Stimulated activated naive CD8-positive, alpha-beta T cell treated with anti-CD3 and anti-CD28 coated beads, Interleukin-15, Interleukin-2, amounts not matched to agents 100 U/mL and 50 U/mL, for 24 hours (primary cell): ENCODE measurements around the gene PLXNA2.

Experiments
- ATAC-seq: fragments of 150-1000 bp; cut with Tn5 transposase; one replicate; pipeline ENCODE4 v1.10.0; 2021
- DNase-seq: peaks from one replicate; pipeline ENCODE4 v3.0.0; 2021

PLXNA2 gene

DNA sequence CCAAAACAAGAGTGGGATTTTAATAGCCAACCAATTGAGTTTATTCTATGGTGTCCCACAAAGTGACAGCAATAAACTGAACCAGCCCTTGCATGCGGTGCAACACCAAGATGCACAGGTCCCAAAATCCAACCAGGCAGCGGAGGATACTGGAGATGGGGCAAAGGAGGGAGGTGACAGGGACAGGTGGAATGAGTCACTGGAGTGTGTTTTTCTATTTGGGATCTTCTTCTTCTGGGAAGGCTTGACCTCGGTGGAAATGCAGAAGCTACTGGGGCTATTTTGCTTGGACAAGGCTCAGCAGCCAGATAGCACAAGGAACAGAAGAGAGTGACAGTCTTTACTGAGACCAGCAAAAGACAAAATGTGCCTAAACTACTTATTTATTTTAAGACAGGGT lies 97.5 kb downstream of the PLXNA2 start:
- no peak for ATAC-seq
- DNase-seq: no peak

DNA sequence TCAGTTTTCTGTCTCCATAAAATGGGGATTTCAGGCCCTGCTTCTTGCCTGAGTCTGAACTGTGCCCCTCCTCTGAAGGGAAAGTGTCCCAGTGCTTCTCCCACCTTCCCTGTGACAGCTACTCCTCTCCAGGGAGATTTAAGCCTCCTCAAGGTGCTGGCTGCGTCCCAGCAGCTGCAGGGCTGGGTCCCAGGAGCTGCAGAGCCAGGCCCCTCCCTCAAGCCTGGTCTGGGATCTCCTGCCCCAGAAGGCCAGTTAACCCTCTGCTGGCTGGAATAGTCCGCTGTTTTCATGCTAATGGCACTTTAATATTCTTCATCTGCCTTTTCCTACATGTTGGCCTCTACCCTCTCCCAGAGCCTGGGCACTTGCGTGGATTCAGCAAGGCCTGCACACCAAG lies 99.0 kb downstream of the PLXNA2 start:
- DNase-seq (no peak), ATAC-seq (no peak)

DNA sequence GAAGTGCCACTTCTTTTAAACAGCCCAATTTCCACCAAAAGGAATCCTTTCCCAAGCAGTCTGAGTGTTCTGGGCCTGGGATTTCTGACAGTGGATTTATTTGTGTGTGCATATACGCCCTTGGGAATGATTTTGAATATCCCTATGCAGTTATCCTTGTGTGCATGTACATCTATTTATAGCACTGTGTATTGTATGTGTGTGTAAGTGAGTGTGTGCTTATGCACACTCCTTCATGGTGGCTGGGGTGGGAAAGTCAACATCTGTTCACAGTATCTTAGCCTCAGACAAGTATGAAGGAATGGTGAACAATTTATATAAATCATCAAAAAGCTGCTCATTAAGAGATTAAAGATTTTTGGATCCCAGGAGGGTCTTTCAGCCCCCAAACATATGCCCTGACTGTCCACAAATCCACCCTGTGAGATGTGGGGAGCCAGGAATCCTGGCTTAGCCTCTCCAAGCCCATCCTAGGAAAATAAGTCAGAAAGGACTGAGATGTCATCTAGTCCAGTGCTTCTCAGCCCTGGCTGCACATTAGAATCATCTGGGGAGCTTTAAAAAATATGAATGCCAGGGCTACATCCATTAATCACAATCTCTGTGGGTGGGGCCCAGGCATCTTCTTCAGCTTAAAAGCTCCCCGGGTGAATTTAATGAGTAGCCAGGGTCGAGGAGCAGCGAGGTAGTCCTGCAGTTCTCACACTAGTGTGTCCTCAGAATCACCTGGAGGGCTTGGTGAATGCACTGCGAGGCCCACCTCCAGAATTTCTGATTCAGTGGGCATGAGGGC lies 101.4 kb downstream of the PLXNA2 start:
- no peak for DNase-seq
- ATAC-seq: no peak

DNA sequence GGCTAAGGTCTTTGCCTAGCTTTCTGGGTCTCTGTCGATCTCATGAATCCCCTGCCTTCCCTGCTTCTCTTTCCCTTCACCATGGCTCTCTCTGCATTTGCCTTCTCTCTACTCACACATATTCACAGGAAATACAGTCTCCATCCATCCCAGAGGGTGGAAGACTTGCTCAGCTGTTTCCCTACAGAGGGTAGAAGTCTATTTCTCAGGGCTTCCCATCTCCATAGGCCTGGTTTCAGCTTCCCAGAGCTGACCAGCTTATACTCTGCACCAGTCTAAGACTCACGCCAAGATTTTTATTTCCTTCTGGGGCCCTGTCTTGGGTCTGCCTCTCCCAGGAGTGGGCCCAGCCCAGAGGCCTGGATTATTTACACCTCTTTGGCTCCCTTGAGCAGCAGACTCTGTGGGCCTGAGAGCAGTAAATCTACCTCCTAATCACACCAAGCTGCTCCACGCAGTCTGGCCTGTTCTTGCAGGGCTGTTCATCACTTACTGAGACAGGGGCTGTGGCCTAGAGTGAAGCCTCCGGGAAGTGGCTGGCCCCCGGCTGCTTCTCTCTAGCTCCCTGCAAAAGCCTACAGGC lies 102.5 kb downstream of the PLXNA2 start:
- DNase-seq (no peak), ATAC-seq (no peak)

DNA sequence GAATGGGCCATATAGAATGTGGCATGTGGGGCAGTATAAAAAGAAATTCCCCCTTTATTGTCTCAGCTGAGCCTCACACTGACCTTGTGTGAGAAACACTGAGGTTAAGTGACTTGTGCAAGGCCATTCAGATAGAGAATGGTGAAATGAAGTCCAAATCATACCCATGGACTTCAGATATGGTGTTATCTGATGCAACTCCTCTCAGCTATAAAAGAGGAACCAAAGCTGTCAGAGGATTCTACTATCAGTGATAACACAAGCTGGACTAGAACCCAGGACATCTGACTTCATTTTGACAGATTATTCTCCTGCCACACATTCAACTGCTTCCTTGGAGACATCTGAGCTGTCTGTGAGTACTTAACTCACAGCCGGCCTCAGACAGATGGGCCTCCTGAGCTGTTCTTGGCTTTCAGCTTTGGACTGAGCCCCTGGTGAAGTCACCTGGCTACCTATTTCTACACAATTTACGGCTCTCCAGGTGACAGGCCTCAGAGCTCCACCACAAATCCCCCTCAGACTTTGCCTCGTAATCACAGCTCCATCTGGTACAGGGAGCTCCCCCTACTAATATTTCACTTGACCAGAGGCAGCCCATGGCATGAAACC lies 104.6 kb downstream of the PLXNA2 start:
- no peak for ATAC-seq
- DNase-seq: no peak

DNA sequence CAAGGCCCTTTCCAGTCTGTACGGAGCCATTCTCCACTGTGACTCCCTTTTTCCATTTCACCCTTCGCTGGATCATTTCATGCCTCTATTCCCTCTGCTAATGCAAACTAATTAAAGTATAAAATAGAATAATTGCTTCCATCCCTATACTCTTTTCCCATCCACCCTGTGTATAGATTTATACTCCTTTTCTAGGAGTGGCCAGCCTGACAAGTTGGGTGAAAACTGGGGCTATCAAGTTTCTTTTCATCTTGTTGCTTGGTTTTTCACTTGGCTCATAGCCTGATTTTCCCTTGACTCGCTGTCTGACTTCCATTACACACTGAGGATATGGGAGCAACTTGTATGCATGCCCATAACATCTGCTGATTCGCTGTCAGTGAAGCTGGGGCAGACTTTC lies 107.0 kb downstream of the PLXNA2 start:
- ATAC-seq: no peak
- DNase-seq: no peak

DNA sequence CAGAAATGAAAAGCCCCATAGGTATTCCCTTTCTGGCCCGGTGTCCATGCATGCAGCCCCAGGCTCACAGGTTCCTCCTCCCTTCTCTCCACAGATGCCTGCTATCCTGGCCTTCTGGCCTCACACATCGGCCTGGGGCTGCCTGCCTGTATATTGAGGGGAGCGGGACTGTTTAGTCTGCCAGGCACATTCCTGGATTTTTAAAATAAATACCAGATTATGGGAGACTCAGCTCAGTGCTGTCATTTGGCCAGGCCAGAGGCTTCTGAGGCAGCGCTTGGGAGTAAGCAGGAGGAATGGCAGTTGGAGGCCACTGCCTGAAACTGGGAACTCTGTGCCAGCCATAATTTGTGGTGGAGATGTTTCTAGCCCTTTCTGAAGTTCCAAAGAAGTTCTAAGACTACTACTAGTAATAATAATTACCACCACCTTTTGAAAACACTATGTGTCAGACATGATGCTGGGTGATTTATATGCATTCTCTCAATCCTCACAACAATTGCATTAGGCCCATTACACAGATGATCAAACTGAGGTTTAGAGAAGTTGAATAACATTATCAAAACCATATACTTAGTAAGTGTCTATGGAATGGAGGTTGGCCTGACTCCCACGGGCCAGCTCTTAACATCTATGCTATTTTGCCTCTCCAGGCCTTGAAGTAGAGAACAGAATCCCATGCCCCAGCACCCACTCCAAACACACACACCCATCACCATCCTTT lies 107.6 kb downstream of the PLXNA2 start:
- ATAC-seq (no peak), DNase-seq (no peak)

DNA sequence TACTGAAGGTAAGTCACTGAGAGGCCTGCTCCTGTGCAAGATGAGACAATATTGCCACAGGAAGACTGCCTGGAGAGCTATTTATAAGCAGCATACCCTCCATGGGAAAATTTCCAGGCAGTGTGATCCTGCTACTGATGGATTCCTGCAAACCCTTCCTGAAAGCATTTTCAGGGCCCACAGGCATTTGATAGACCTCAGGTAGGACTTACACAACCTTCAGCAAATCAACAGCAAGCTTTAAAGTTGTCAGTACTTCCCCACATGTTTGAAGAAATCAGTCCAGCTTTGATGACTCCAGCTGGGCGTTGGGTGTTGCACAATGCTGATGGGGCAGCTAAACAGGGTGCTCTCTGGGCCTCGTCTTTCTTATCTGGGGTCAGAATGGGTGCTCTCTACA lies 108.8 kb downstream of the PLXNA2 start:
- DNase-seq: no peak
- ATAC-seq: no peak

DNA sequence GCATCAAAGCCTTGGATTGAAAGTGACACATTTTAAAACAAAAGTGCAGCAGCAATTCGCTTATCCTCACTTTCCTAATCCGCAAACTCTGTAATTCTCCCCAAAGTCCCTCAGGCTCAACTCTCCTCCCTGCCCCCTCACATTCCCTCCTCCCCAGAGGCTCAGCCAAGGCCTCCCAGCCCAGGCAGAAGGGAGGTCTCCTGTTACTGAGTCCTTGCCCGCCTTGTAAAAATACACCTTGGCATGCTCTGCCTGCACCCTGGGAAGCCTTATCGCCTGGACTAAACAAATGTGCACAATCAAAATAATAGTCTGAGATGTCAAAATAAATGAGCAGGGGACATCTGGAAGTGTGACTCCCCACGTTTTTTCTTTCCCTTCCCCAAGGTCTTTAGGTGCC lies 109.7 kb downstream of the PLXNA2 start:
- ATAC-seq: no peak

DNA sequence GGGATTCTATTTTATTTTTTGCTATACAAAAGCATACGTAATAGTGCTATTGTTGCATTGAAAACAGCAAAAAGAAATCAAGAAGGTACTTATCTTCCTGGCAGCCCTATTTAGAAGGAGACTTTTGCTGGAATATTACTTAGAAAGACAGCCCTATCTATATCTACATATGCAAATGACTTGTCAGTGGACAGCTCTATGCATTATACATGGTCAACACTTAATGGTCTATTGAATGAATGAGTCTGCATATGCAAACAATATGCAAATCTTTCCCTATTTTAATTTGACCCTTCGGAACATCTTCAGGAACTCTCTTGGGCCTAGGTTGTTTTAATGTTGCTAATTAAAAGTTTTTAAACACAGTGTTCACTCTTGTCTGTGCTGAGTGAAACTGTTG lies 110.8 kb downstream of the PLXNA2 start:
- no peak for DNase-seq
- ATAC-seq: no peak

More for the DNA sequence above, 109.7 kb downstream of the PLXNA2 start:
- no peak for DNase-seq

DNA sequence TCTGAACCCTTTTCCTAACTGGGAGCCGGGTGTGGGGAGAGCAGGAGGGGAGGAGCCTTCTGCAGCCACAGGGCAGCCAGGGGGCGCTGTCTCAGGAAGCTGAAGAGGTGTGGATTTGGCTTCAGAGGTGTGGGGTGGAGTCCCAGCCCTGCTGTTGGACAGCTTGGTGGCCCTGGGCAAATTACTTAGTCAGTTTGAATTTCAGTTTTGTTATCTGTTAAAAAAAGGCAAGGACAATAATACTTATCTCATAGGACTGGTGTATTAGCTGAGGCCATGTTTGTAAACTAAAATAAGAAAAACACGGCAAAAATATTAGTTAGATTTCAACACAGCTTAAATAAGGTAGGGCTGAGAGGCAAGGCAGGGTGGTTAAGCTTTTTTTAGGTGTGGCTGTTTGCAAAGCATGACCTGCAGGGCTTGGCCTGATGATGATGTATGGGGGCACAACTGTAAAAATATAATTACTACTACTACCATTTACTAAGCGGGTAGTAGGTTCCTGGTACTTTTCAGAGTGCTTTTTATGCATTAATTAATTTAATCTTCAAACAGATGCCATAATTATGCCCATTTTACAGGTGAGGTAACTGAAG lies 111.8 kb downstream of the PLXNA2 start:
- peak; percentile 59 for ATAC-seq

DNA sequence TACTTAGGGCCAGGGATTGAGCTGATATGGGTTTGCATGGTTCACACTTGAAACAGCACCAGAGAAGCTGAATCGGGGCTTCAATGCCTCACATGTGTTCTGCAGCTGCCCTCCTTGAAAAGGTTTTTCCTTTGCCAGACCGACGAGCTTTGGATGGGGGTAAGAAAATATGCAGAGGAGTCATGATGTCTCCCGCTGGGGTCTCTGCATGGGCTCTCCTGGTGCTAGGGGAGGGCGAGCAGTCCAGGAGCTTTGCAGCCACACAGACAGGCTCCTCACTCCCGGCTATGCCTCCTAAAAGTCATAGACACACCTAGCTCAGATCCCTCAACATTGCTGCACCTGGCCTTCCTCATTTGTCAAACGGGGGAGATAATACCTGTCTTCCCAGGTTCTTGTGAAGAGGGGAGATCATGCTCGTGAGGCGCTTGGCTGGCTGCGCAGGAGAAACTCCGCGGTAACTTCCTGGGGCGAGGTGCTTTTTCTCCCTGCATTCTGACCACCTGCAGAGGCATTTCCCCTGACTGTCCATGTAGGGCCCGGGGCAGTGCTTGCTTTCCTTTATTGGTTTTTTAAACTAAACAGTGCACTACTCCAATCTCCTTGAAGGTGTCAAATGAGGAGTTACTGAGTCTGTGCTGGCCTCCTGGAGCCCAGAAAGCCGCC lies 112.4 kb downstream of the PLXNA2 start:
- ATAC-seq (no peak), DNase-seq (no peak)

More for the DNA sequence above, 111.8 kb downstream of the PLXNA2 start:
- DNase-seq: peak; percentile 79

DNA sequence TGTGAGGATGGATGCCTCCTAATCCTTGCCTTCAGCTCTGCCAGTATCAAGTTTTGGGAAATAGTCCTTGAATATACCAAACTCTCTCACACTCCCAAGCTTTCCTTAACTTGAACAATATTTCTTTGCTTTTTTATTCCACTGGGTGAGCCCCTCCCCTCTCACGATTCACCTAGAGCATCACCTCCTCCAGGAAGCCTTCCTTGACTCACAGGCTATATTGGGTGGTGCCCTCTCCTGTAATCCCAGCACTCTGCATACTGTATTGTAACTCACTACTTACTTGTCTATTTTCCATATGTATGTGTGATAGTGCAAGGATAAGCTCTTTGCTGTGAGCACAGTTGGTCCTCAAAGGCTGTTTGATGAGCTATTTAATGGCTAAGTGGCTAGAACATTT lies 114.7 kb downstream of the PLXNA2 start:
- DNase-seq: no peak
- no peak for ATAC-seq

DNA sequence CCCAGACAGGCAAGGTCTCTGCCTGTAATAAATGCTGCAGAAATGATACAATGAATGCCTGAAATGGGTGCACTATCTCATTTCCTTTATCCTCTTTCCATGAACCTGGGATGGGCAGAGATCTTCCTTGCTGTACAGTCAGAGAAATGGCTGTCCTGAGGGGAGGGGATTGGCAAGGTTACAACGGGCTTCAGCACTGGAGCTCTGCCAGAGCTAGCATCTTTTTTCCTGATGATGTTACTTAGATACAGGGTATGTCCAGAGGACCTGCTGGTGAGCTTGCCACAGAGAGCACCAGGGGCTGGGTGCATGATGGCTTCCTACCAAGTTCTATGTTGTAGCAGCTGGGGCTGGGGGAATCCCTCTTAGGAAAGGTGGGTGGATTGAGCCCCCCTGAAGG lies 115.1 kb downstream of the PLXNA2 start:
- DNase-seq (no peak), ATAC-seq (no peak)

DNA sequence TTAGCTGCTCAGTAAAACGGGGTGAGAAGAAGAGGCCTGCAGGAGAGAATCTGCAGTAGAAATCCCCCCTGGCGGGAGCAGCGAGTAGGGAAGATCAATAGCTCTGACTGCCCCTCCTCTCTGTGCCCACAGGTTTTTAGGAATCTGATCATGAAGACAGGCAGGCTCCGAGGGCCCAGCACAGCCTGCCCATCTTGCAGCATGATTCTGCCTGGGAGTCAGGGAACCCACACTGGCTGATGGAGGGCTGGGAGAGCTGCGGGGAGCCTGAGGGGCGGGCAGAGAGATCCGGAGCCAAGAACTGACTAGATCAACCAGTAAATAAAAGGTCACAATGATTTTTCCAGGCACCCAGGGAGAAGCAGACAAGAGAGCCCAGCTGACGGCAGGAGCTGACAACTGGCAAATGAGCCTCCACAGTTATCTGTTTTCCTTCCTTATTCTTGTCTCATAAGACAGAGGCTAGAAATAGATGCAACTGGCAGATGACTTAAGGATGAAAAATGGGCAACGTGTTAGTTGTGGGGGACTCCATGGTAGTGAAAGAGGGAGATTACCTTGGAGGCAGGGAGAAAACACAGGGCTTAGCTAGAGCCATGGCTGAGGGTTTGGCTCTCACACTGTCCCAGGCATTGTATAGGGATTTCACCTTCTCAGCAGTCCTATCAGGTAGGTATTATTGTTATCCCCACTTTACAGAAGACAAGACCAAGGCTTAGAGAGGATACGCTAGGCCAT lies 116.2 kb downstream of the PLXNA2 start:
- ATAC-seq (no peak), DNase-seq (no peak)

DNA sequence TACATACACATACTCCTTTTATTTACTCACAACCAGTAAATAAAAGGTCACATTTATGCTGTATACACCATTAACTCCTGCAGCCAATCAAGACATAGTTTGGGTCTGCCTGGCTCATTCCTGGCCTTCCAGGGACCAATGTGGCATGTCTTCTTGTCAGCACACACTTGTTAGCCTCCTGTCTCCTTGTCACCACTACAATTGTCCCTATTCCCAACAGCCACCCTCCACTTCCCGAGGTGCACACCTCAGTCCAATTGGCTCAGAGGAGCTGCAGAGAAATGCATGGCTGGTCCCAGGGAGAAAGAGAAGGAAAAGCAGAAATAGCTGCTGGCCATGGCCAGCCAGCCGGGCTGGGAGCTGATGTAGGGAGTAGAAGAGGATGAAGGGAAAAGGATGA lies 116.9 kb downstream of the PLXNA2 start:
- no peak for DNase-seq
- ATAC-seq: no peak

DNA sequence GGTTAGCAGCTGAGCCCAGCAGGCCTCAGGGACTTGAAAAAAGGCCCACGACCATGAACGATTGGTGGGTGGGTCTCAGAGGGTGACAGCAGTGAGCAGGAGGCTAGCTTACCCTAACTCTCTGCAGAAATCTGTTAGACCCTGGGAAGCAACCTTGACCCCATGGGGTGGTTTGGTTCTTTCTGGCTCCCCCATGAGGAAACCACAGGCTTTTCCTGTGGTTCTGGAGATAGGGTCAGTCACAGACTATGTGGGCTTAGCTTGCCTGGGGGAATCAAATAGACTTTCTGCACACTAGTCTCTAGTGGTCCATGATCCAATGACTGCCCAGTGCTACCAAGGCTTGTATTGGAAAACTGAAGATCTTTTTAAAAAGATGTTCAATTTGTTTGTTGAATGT lies 118.1 kb downstream of the PLXNA2 start:
- DNase-seq: no peak
- ATAC-seq: no peak

DNA sequence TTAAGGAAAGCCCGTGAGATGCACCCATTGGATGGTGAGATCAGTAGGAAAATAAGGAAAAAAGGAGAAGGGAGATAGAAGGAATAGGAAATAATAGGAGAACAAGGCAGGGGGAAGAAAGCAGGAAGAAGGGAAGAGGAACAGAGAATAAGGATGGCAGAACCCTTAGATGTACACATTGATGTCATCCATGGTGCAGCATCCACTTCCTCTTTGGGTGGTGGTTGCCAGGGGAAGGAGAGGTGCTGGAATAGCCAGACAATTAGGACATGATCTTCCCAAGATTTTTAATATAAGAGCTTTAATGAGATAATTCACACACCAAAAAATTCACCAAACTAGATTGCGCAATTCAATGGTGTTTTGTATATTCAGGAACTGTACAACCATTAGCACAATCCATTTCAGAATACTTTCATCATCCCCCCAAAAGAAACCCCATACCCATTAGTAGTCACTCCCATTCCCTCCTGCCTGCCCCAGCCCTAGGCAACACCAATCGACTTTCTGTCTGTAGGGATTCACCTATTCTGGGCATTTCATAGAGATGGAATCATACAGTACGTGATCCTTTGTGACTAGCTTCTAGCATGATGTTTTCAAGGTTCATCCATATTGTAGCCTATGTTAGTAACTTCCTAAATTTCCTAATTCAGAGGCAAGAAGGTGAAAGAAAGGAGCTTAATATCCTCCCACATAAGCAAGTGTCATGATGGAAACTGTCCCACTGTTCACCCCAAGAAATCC lies 121.4 kb downstream of the PLXNA2 start:
- ATAC-seq: no peak

DNA sequence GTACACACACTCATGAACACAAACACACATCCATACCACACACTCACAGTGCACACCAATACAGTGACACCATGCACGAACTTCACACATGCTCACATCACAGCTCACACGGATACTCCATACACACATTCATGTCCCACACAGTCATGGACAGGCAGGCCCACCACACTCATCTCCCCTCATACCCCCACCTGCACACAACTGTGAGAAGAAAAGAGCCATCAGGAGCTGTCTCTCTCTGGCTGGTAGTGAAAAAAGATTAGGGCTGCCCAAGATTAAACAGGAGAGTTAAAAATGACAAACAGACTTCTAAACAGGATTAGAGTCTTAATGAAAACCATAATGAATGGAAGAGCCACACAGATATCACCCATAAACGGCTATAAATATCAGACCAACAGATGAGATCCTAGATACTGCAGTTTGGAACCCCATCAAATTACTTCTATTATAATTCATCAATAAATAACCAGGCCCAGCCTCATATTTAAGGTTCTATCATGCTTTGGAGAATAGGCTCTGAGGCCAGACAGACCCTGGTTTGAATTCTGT lies 122.3 kb downstream of the PLXNA2 start:
- DNase-seq: no peak
- no peak for ATAC-seq

More for the DNA sequence above, 121.4 kb downstream of the PLXNA2 start:
- DNase-seq: no peak

DNA sequence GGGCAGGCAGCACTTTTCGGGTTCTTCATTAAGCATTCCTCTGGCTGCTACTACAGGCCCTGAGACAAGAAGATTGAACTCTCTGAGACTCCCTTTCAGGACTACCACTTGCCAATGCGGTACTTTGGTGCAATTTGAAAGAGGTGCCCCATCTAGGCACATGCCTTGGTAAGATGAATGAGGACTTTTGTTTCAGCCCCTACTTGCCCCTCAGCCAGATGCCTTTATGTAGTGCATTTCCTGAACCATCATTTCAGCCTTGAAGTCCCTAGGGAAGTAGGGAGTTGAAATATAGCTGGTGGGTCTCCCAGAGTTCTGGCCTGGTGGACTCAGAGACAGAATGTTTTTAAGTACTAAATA lies 123.8 kb downstream of the PLXNA2 start:
- no peak for DNase-seq
- no peak for ATAC-seq
